Effector CD4-positive, alpha-beta T cell (primary cell): ENCODE measurements around the gene TSPAN1.

Experiments used
- DNase-seq: peaks from one replicate; pipeline ENCODE4 v3.0.0-alpha.2; 2020

TSPAN1 gene

DNA sequence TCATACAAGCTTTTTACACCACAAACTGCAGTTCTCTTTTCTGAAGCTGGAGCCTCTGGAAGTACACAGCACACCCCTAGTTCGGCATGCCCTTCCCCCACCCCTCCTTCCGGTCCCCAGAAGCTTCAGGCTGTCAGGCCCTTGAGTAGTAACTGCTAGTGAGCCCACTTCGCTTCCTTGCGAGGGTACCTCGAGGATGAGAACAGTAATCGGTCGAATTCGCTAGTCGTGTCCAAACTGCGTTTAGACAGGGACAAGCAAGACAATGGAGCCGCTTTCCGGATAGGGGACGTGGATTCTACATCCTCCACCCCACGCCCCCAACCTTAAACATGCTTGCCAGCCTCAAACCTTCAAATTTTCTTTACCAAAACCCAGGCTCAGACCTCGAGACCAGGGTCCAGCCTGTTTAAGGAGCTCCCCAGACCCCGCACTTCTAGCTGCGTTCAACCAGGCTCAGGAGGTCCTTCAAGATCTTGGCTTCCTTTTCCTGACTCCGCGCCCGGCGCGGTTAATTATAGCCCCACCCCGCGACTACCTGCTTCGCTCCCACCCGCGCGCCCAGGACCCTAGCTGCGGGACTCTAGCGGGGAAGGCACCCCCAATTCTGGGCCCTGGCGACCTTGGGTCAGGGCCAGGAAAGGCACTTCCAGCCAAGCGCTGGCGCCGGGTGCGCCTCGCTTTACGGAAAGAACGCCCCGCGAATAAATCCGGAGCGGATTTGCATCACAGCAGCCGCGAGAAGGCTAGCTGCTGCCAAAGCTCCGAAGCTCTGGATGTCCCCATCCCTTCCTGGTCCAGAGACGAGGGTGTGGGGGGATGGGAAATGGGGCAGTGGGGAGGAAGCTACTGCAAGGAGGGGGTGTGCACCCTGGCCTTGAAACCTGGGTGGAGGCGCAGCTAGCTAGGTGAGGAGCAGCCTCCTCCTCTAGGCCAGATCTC, 8.1 kb upstream of the TSPAN1 start:
- peak; percentile 14 for DNase-seq

DNA sequence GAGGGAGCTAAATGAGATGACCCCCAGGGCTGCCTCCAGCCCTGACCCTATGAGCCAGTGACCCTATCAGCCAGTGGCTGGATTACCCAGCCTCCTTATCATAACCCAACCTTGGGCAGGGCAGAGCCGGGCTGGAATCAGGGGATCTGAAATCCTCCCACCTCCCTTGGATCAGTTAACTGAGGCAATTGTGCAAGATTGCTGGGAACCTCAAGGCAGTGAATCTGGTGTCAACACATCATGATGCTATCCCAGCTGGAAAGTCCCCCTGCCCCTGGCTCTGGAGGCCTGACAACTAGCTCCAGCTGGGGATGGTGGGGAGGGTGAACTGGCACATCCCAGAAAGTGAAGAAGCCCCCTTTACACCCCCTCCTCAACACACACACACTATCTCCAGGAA, 6.4 kb upstream of the TSPAN1 start:
- no peak for DNase-seq

DNA sequence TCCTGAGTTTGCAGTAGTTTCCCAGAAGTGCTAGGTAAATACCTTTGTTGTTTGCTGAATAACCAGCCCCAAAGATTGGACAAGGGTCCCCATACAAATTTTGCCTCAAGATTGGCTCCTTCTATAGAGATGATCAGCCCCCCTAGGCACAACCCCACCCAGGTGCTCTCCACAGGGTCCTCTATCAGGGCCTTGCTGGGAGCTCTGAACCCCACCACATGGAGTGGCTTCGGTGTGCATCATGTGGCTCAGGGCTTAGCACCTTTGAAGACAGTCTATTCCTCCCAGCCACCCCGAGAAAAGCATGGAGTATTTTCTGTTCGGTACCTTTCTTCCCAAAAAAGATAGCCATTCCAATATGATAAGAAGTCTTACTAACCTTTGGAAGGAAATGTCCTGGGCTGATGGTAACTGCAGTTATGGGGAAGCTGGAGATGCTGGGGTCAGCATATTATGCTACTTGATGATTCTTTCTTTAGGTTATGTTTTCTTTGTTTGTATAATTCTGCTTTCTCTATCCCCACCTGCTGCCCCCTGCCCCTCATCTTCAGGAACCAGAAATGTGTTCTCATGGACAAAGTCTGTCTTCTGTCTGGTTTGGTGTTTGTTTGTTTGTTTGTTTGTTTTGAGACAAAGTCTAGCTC, 5.0 kb upstream of the TSPAN1 start:
- no peak for DNase-seq

DNA sequence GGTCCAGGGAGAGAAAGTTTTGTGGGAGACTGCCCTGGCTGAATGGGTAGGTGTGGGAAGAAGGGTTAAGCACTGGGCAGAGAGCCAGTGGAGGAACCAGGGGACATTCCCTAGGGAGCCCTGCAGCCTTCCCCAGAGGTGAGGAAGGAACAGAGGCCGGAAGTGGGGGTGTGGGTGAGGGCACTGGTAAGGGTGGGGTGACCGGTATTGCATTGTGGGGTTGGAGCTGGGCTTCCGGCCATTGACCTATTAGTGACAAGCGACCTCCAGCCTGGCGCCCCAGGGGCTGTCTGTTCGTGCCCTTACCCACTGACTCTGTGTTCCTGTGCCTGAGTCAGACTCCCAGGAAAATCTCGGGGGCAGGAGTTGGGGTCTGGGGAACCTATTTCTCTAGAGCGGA, 3.5 kb upstream of the TSPAN1 start:
- DNase-seq, result no peak

DNA sequence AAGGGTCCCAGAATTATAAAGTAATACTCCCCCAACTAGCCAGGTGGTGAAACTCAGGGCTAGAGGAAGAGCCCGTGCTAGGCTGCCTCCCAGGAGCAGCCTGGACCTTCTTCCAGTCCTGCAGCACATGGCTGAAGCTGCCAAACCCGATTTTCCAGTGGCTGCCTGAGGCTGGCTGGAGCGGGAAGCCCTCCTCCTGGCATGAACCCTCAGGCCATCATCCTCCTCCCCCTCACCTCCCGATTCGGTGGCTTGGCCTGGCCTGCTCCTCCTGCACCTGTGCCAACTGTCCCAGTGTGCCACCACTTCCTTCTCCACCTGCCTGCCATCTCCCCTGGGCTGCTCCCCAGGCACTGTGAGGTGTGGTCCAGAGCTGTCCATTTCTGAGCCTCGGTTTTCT, 3.0 kb upstream of the TSPAN1 start:
- no peak for DNase-seq

DNA sequence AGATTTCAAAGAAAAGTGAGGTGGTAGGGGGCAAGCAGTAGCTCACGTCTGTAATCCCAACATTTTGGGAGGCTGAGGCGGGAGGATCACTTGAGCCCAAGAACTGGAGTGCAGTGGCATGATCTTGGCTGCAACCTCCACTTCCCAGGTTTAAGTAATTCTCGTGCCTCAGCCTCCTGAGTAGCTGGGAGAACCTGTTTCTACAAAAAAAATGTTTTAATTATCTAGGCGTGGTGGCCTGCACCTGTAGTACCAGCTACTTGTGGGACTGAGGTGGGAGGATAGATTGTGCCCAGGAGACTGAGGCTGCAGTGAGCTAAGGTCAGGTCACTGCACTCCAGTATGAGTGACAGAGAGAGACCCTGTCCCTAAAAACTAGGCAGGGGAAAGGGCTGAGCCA, 2.6 kb upstream of the TSPAN1 start:
- DNase-seq, result no peak

DNA sequence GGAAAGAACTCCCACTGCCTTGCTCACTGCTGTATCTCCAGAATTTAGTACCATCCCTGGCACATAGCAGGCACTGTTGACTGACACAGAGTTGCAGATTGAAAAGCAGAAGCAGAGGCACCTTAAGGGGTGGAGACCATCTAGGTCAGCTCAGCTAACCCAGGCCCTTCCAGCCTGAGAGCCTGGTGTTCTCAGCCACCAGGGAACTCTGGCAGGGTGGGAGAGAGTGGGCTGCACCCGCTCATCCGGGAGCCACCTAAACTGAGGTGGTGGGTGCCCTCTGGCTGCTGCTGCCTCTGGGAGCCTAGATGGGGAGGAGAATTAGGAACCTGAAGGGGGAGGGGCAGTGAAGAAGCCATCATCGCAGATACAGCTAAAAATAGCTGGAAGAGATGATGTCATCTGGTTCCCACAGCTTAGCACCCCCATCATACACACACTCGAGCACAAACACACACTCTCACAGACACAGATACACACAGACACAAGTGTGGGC, 1.5 kb upstream of the TSPAN1 start:
- DNase-seq, result no peak

DNA sequence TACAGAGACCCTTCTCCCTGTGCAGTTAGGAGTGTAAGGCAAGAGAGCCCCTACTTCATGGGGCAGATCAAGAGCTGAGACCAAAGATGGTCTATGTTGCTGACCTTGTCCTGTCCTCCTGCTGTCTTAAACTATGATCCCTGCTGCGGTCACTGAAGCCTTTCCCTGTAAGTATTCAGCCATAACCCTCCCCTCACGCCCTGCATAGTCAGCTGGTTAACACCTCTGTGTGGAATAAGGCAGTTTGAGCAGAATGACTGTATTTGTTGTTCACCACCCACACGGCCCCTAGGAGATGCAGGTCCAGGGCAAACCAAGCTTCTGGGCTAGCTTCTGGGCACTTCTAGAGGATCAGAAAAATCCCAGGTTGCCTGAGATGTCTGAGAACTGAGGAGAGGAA, 356 bp downstream of the TSPAN1 start:
- DNase-seq, result no peak

DNA sequence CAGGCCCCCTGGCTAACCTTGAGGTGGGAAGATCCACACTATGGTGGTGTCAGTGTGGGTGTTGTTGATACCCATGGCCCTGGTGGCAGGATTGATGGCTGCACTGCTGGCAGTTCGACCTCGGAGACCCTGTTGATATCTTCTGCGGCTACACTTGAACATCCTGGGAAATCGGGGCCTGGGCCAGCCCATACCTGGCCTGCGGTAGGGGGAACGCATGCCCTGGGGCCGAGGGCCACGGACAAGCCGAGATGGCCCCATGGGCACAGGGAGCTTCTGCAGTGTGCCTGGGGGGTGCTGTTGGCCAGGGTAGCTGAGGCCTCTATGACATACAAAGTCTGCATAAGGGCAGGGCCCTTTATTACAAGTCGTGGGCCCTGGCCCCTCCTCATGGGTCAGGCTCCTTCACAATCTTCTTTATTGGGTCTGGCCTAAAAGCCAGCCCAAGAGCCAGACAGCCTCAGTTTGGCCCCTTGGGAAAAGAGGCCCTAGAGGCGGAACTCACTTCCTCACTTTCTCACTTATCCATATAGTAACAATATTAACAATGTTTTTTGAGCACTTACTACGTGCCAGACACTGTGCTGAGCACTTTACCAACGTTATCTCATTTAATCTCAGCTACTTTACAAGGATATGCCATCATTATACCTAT, 1.5 kb downstream of the TSPAN1 start, which contains the start of gene P3R3URF:
Gene P3R3URF, minus strand, starts transcription at position 278 of the 655 bp plus-strand sequence. Its CDS starts 17 bp downstream, at position 261.
- DNase-seq, result no peak

DNA sequence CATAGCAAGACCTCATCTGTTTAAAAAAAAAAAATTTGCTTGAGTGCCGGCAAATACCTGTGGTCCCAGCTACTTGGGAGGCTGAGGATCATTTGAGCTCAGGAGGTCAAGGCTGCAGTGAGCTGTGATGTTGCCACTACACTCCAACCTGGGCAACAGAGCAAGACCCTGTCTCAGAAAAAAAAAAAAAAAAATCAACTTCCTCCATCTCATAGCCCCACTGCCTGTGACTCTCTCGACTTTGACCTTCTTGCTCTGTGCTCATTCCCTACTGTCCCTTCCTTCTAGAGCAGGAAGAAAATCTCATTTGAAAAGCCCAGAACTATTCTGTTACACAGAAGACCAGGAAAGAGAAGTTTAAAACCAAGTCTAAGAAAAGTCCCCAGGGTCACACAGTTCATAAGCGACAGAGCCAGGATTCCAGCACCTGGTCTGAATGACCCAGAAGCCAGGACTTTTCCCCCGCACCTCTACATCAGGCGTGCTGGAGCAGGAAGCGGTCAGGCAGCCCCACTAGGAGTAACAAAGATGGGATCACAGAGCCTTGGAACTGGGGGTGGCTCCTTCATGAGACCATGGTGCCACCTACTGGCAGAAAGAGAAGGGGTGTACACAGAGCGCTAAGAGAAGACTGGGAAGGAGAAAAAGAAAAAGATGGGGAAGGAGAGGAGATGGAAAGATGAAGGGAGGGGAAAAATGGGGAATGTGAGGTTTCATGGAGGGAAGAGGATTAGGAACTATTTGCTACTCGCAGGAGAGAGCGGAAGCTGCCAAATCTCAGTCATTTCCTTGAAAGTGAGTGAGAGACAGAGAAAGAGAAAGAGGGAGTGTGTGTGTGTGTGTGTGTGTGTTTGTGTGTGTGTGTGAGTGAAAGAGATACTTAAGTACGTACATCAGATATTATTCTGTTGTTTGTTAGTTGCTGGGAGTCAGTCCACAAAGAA, 4.5 kb downstream of the TSPAN1 start:
- peak; percentile 61 for DNase-seq

DNA sequence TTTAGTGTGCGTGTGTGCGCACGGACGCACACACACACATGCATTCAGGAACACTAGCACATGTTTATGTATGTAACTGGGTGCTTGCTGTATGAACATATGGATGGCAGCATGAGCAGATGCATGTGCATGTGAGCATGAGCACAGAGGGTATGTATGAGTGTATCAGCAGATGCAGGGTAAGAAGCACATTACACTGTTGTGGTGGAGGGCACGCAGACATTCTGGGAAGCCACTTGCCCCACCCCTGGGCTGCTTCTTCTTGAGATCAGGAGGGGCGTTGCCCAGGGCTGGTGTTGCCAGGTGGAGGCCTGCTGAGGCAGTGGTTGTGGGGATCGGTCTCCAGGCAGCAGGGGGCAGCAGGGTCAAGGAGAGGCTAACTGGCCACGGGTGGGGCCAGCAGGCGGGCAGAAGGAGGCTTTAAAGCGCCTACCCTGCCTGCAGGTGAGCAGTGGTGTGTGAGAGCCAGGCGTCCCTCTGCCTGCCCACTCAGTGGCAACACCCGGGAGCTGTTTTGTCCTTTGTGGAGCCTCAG, 5.3 kb downstream of the TSPAN1 start:
- no peak for DNase-seq

DNA sequence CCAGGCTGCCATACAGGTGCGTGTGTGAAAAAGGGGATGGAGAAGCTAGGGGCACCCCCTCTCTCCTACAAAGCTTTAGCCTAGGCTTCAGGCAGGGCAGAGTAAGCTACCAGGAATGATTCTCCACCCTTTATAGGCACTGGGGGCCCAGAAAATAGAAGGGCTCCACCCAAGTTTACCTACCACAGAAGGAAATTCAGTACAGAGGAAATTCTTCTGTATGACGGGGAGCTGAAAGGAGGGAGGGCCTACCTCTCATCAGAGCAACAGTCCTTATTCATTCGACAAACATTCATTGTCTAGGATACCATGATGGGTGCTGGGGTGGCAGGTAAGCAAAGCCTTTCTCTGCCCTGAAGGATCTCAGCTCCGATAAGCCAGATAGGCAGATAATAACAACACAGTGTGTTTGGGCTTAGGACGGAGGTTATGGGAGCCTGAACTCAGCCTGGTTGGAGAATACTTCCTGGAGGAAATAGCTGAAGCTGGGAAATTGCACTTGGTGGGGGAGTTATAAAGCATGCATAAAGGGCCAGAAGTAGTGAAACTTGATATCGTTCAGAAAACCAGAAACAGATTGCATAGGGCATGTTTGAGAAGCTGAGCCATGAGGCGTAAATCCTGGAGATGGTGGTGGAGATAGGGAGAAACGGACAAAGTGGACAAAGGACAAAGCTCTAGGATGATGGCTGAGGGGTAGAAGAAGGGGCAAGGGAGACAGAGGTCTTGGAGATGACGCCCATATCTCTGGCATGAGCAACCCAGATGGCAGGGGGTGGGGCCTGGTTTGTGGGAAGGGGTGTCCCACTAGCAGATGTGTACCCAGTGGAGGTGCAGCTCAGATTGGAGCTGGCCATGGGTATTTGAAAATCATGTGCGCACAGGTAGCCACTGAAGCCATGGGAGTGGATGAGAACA, 6.7 kb downstream of the TSPAN1 start:
- DNase-seq, result no peak

DNA sequence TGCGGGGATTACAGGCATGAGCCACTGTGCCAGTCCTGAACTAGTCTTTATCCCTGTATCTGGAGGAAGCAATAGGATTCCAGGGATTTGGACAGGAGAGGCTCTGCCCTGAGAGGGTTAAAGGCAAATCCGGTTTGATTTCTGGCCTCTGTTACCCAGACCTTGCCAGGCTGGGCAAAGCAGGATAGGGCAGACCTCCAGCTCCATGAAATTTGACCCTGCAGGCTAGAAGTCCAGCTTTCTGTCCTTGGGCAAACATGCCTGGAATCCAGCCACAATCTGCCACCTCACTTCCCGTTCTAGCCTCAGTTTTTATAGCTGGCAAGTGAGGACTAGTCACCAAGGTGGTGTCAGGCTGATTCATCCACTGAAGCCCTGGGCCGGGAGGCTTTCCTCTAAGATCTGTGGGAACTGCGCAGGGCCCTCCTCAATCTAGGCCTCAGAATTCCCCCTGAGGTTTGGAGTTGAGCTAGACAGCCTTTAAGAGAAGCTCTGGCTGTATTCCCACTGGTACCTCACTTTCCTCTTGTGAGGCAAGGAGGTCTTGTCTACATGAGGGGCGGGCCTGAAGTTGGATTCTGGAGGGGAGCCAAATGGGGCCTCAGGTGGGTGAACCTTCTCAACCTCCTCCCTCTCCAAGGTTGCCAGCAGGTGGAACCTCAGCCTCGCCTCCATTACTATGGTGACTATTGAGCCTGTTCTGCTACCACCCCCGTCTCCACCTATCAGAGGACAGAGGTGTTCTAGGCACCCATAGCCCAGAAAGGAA, 8.4 kb downstream of the TSPAN1 start:
- DNase-seq, result no peak

DNA sequence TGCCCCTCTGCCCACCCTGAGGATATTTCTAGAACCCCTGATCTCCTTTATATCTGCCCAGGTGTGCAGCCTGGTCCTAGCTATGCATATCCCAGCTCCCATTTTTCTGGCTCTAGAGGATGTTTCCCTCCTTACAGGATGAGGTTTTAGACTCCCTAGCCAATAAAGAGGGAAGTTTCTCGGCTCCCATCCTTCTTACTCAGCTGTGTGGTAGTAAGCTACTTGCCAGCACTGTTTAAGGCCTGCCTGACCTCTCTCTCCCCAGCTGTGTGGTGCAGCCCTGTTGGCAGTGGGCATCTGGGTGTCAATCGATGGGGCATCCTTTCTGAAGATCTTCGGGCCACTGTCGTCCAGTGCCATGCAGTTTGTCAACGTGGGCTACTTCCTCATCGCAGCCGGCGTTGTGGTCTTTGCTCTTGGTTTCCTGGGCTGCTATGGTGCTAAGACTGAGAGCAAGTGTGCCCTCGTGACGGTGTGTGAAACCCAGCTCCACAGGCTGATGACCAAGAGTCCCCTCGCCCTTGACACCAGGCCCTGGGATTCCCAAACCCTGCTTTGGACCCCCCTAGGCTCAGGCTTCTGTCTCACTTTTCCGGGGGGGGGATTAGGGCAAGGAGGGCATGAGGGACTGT, 9.2 kb downstream of the TSPAN1 start:
- DNase-seq, result no peak

DNA sequence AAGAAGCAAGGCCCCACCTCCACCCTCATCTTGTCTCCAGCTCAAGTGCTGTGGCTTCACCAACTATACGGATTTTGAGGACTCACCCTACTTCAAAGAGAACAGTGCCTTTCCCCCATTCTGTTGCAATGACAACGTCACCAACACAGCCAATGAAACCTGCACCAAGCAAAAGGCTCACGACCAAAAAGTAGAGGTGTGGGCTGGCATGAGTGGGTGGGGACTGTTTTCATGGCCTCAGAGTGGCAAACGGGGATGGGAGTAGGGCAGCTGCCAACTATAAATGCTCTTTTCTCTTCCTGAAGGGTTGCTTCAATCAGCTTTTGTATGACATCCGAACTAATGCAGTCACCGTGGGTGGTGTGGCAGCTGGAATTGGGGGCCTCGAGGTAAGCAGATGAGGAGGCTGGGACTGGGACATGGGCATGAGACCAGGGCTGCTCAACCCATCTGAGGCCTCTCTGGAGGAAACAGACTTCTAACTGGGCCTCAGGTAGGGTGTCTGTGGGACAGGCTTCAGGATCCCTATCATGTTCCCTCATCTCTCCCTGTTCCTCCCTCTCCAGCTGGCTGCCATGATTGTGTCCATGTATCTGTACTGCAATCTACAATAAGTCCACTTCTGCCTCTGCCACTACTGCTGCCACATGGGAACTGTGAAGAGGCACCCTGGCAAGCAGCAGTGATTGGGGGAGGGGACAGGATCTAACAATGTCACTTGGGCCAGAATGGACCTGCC, 10.2 kb downstream of the TSPAN1 start:
- no peak for DNase-seq

DNA sequence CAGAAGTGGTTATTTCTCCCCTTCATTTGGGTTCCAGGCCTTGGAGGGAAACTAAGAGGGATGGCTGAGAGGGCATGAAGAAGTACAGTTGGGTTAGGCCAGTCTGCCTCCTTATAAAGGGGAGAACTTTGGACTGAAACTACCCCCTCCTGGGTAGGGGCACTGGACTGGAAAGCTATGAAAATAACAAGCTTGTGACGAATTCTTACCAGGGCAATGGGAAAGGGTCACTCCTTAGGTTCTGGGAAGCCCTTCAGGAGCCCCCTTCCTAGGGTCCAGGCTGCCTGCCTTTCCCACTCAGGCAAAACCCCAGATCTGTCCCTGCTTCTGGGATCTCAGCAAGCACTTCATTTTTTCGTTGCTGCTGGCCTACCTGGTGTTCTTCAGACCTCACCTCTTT, 11.2 kb downstream of the TSPAN1 start:
- no peak for DNase-seq

DNA sequence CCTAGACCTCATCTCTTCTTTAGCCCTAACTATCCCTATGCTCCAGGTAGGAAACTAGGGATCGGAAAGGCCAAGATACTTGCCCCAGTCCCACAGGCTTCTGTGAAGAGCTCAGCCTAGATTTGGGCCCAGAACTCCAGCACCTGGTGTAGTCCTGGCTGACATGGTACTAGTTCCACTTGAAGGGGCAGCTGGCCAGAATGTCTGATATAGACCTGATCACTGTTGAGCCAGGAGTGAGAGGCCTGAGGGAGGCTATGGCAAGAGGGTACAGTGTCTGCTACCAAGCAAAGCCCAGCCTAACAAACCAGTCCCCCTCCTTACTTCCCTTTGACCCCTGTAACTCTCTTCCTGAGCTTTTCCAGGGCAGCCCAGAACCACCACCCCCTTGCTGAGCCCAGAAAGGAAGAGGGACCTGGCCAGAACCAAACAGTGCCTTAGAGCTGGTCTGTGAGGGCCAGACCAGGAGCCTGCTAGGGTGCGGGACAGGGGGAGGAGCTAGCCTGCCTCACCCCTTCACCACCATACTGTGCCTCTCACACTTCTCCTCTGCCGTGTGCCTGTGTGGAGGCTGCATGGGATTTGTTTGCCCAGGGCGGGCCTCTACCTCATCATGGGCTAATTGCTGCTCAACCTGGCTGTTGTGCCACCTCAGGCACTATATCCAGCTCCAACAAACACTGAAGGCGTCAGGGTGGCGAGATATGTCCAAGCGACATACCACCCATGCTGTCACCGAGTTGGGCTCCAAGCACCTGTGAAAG, 12.4 kb downstream of the TSPAN1 start:
- DNase-seq, result no peak
